ENCODE measurements around the gene TMEM132C. TPM values are rescaled to one million over a fixed set of nuclear protein-coding genes. Genes with fewer than 3 reads are reported as not detected.

The TMEM132C gene
- total RNA-seq, 2 experiments from 2014 or later, result not detected

- Mint-ChIP-seq H3K36me3 (no peaks in the 10 kb centered on the region), H3K4me1 (ENCODE audit: low read depth) (no peaks in the 10 kb centered on the region), H3K27me3 (no peaks in the 10 kb centered on the region), H3K9me3 (peaks cover 5% of the 10 kb centered on the region), H3K4me3 (no peak overlapping the region), H3K27ac (no peak overlapping the region)
- CTCF ChIA-PET, result no interaction called here
- no peak for DNase-seq
- POLR2A ChIA-PET, result no interaction called here
- intact Hi-C loops (cut with micrococcal nuclease), result no loop called here
Observed at GRCh38 chr12:128660532-128661225, 393.7 kb downstream of the TMEM132C start.

DNA sequence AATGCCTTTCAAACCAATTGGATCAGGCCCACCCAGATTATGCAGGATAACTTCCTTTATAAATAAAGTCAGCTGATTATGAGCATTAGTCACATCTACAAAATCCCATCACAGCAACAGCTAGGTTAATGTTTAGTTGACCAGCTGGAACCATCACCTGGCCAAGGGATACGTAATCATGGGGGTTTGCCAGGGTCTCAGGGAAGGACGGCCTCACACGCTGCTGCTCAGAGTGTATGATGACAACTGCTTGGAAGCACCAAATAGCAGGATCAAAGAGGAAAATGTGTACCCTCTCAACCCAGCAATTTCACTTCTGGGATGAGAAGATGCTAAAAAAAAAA lies 394.2 kb downstream of the TMEM132C start:
- POLR2A ChIA-PET, result no interaction called here
- no peaks in the 10 kb centered on the region for H3K27me3 Mint-ChIP-seq
- CTCF ChIA-PET, result no interaction called here
- DNase-seq, result no peak
- peaks cover 5% of the 10 kb centered on the region for H3K9me3 Mint-ChIP-seq
- H3K36me3 Mint-ChIP-seq, result no peaks in the 10 kb centered on the region
- H3K4me3 Mint-ChIP-seq, result no peak overlapping the region
- no peak overlapping the region for H3K27ac Mint-ChIP-seq
- intact Hi-C loops (cut with micrococcal nuclease), result no loop called here
- H3K4me1 Mint-ChIP-seq (ENCODE audit: low read depth), result no peaks in the 10 kb centered on the region

DNA sequence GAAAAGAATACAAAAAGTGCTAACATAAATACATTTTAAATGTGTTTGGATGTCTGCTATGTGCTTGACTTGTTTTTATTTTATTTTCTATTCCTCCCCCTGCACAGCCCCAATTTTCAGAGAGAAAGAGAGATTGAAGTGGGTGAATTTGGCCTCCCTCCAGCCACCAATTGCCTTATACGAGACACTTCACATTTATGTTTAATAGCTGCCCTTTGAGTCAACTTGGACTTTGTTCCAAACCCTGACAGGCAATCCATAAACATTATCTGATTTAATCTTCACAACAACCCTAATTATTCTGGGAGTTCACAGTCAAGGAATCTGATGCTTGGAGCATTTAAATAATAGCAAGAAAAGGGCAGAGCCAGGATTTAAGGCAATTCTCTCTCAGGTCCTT lies 395.1 kb downstream of the TMEM132C start:
- intact Hi-C loops (cut with micrococcal nuclease), result no loop called here
- Mint-ChIP-seq H3K9me3 (peaks cover 6% of the 10 kb centered on the region), H3K36me3 (no peaks in the 10 kb centered on the region), H3K4me1 (ENCODE audit: low read depth) (no peaks in the 10 kb centered on the region), H3K4me3 (no peak overlapping the region), H3K27ac (no peak overlapping the region), H3K27me3 (no peaks in the 10 kb centered on the region)
- CTCF ChIA-PET, result no interaction called here
- DNase-seq, result no peak
- POLR2A ChIA-PET, result no interaction called here

GRCh38 chr12:128664501-128664900 lies 397.5 kb downstream of the TMEM132C start:
- intact Hi-C loops (cut with micrococcal nuclease), result no loop called here
- no peaks in the 10 kb centered on the region for H3K4me1 Mint-ChIP-seq (ENCODE audit: low read depth)
- no peak overlapping the region for H3K27ac Mint-ChIP-seq
- POLR2A ChIA-PET, result no interaction called here
- peaks cover 15% of the 10 kb centered on the region for H3K9me3 Mint-ChIP-seq
- CTCF ChIA-PET, result no interaction called here
- H3K4me3 Mint-ChIP-seq, result no peak overlapping the region
- no peaks in the 10 kb centered on the region for H3K27me3 Mint-ChIP-seq
- no peaks in the 10 kb centered on the region for H3K36me3 Mint-ChIP-seq
- DNase-seq, result no peak

DNA sequence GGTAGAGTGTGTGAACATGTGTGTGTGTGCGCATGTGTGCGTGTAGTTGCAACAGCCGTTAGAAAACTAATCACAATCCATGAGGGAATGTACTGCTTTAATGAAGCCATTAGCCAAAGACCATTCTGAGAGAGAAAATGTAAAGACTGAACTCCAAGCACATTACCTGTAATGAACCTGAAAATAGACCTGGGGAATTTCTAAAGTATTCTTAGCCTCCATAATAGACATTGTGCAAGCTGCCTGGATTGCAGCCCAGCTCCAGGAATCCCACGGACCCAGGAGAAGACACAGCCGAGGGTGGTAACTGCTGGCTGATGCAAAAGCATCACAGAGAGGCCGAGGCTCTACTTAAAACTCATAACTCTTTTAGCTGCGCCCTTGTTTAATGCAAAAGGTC lies 400.2 kb downstream of the TMEM132C start:
- intact Hi-C loops (cut with micrococcal nuclease), result no loop called here
- no peak overlapping the region for H3K27ac Mint-ChIP-seq
- no peak overlapping the region for H3K4me3 Mint-ChIP-seq
- ChIA-PET POLR2A (no interaction called here), CTCF (no interaction called here)
- DNase-seq, result no peak
- no peaks in the 10 kb centered on the region for H3K27me3 Mint-ChIP-seq
- peaks cover 15% of the 10 kb centered on the region for H3K9me3 Mint-ChIP-seq
- no peaks in the 10 kb centered on the region for H3K4me1 Mint-ChIP-seq (ENCODE audit: low read depth)
- no peaks in the 10 kb centered on the region for H3K36me3 Mint-ChIP-seq

DNA sequence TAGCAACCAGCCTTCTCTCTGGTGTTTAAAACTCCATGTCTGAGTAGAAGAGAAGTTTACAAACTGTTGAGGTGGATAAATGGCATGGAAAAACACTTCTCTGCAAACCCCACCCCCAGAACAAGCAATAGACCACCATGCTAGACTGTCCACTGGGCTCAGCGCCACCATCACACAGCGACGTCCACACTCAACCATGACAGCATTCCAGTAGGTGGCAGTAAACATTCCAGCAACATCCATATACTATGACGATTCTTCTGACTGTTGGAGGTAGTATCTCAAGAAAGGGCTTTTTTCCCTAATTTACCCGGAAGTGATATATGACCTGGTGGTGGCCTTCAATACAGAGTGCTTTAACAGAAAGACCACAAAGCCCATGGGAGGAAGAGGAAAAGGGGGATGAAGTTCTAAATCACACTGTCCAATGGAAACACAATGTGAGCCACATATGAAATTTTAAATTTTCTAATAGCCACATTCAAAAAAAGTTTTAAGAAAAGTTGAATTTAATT lies 404.6 kb downstream of the TMEM132C start:
- ChIA-PET POLR2A (no interaction called here), CTCF (no interaction called here)
- DNase-seq, result no peak
- H3K4me3 Mint-ChIP-seq, result no peak overlapping the region
- no peaks in the 10 kb centered on the region for H3K27me3 Mint-ChIP-seq
- peaks cover 14% of the 10 kb centered on the region for H3K9me3 Mint-ChIP-seq
- intact Hi-C loops (cut with micrococcal nuclease), result no loop called here
- H3K36me3 Mint-ChIP-seq, result no peaks in the 10 kb centered on the region
- no peak overlapping the region for H3K27ac Mint-ChIP-seq
- H3K4me1 Mint-ChIP-seq (ENCODE audit: low read depth), result no peaks in the 10 kb centered on the region

- Mint-ChIP-seq H3K36me3 (no peaks in the 10 kb centered on the region), H3K4me1 (ENCODE audit: low read depth) (no peaks in the 10 kb centered on the region), H3K4me3 (no peak overlapping the region), H3K9me3 (peaks cover 9% of the 10 kb centered on the region), H3K27me3 (no peaks in the 10 kb centered on the region), H3K27ac (no peak overlapping the region)
- intact Hi-C loops (cut with micrococcal nuclease), result no loop called here
- POLR2A ChIA-PET, result no interaction called here
- no peak for DNase-seq
- CTCF ChIA-PET, result no interaction called here
Observed at GRCh38 chr12:128672428-128672827, 405.5 kb downstream of the TMEM132C start.

DNA sequence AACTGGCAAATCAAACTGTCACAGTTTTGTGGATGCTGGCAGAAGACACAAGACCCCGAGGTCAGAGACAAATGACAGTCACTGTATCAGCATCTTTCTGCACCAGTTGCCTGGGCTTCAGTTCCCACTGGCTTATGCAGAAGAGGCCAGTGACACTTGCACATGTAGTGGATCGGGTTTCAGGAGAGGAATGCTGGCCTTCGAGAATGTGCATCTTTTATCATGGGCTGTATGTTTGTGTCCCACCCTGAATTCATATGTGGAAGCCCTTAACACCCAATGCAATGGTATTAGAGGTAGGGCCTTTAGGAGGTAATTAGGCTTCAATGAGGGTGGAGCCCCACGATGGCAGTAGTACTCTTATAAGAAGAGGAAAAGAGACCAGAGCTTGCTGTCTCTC lies 405.9 kb downstream of the TMEM132C start:
- Mint-ChIP-seq H3K36me3 (no peaks in the 10 kb centered on the region), H3K27me3 (no peaks in the 10 kb centered on the region), H3K4me3 (no peak overlapping the region), H3K4me1 (ENCODE audit: low read depth) (no peaks in the 10 kb centered on the region), H3K27ac (no peak overlapping the region), H3K9me3 (peaks cover 5% of the 10 kb centered on the region)
- intact Hi-C loops (cut with micrococcal nuclease), result no loop called here
- ChIA-PET POLR2A (no interaction called here), CTCF (no interaction called here)
- no peak for DNase-seq

- Mint-ChIP-seq H3K4me1 (ENCODE audit: low read depth) (no peaks in the 10 kb centered on the region), H3K27me3 (no peaks in the 10 kb centered on the region), H3K36me3 (no peaks in the 10 kb centered on the region), H3K27ac (no peak overlapping the region), H3K4me3 (no peak overlapping the region), H3K9me3 (peaks cover 3% of the 10 kb centered on the region)
- no peak for DNase-seq
- CTCF ChIA-PET, result no interaction called here
- intact Hi-C loops (cut with micrococcal nuclease), result no loop called here
- POLR2A ChIA-PET, result no interaction called here
Observed at GRCh38 chr12:128675576-128675975, 408.6 kb downstream of the TMEM132C start.

DNA sequence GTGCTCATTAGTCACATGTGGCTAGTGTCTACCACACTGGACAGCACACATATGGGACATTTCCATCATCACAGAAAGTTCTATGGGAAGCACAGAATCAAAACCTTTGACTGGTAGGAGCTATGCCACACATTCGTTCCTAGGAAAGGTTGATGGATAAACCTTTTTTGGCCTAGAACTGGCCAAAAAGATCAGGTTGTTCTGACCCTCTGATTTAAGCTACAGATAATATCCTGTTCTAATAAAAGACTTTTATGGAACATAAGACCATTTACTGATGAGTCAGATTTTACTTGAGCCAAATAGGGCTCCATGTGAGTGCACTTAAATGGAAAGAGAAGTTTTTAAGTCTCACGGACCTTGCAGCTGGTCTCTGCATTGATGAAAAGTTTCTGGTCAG lies 413.6 kb downstream of the TMEM132C start:
- H3K4me3 Mint-ChIP-seq, result no peak overlapping the region
- H3K9me3 Mint-ChIP-seq, result no peaks in the 10 kb centered on the region
- H3K4me1 Mint-ChIP-seq (ENCODE audit: low read depth), result no peaks in the 10 kb centered on the region
- no peaks in the 10 kb centered on the region for H3K27me3 Mint-ChIP-seq
- CTCF ChIA-PET, result no interaction called here
- intact Hi-C loops (cut with micrococcal nuclease), result no loop called here
- no peak overlapping the region for H3K27ac Mint-ChIP-seq
- no peaks in the 10 kb centered on the region for H3K36me3 Mint-ChIP-seq
- POLR2A ChIA-PET, result no interaction called here
- DNase-seq, result no peak

DNA sequence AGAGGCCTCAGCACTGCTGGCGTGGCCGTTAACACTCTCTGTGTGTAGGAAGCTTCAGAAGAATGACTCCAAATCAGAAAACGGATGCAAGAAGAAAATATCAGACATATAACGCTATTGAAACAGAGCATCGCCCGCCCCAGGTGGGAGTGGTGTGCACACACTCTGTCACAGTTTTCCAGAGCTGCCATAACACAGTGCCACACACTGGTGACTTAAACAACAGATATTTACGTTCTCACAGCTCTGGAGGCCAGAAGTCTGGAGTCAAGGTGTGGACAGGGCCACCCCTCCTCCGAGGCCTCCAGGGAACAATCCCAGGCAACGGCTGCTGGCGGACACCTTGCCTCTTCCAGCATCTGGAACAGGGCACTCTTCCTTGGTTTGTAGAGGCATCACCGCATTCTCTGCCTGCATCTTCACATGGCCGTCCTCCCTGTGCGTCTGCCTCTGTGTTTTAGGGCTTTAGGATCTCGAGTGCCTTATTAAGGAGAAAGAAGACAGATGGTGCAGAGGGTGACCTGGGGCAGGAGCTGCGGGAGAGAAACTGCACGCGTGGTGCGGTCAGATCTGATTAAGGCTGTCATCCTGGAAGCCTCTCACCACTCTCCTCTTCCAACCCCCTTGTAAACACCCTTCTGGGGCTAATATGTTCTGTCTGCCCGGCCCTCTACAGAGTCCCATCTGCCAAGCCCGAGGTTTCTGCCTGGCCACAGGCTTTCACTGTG lies 415.7 kb downstream of the TMEM132C start:
- ChIA-PET POLR2A (no interaction called here), CTCF (no interaction called here)
- no peak overlapping the region for H3K27ac Mint-ChIP-seq
- no peak for DNase-seq
- intact Hi-C loops (cut with micrococcal nuclease), result no loop called here
- peaks cover 3% of the 10 kb centered on the region for H3K9me3 Mint-ChIP-seq
- H3K4me1 Mint-ChIP-seq (ENCODE audit: low read depth), result no peaks in the 10 kb centered on the region
- no peaks in the 10 kb centered on the region for H3K27me3 Mint-ChIP-seq
- H3K36me3 Mint-ChIP-seq, result no peaks in the 10 kb centered on the region
- H3K4me3 Mint-ChIP-seq, result no peak overlapping the region

GRCh38 chr12:128684352-128684751 lies 417.4 kb downstream of the TMEM132C start:
- Mint-ChIP-seq H3K9me3 (peaks cover 3% of the 10 kb centered on the region), H3K27ac (no peak overlapping the region), H3K36me3 (no peaks in the 10 kb centered on the region), H3K4me1 (ENCODE audit: low read depth) (no peaks in the 10 kb centered on the region), H3K4me3 (no peak overlapping the region), H3K27me3 (no peaks in the 10 kb centered on the region)
- intact Hi-C loops (cut with micrococcal nuclease), result no loop called here
- POLR2A ChIA-PET, result no interaction called here
- CTCF ChIA-PET, result no interaction called here
- DNase-seq, result no peak

DNA sequence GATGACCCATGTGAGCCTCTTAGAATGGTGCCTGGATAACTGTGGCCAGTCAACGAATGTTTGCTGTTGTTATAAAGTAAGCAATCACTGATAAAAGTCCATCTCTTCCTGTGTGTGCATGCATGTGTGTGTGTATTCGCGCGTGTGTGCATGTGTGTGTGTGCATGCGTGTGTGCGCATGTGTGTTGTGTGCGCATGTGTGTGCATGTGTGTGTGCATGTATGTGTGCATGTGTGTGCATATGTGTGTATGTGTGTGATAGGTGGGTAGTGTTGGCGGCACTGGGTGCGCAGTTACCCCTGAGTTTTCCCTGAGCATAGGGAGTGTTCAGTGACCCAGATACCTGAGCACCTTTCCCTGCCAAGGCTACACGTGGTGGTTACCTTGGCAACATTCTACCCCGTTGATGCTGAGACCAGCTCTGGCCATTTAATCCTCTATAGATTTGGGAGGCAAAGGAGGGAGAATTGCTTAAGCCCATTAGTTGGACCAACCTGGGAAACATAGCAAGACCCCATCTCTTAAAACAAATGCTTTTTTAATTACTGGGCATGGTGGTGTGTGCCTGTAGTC lies 419.0 kb downstream of the TMEM132C start:
- no peak overlapping the region for H3K4me3 Mint-ChIP-seq
- DNase-seq, result no peak
- H3K27me3 Mint-ChIP-seq, result no peaks in the 10 kb centered on the region
- no peak overlapping the region for H3K27ac Mint-ChIP-seq
- H3K9me3 Mint-ChIP-seq, result peaks cover 3% of the 10 kb centered on the region
- H3K36me3 Mint-ChIP-seq, result no peaks in the 10 kb centered on the region
- ChIA-PET CTCF (no interaction called here), POLR2A (no interaction called here)
- intact Hi-C loops (cut with micrococcal nuclease), result no loop called here
- H3K4me1 Mint-ChIP-seq (ENCODE audit: low read depth), result no peaks in the 10 kb centered on the region
